Subcutaneous abdominal adipose tissue (tissue), 5 donors: ENCODE data around the gene DYRK2.
A peak's percentile ranks its signal among the peaks of the same experiment; 100 is the strongest.

Experiments used
- H3K27ac ChIP-seq: one replicate; pipeline ENCODE4 v1.7.0; 2013; ENCODE audit warnings: low read depth, mild to moderate bottlenecking, inconsistent platforms, low read length, moderate library complexity
- H3K27me3 ChIP-seq, 5 donors: one replicate each; pipeline ENCODE4 v1.7.0; 2013; ENCODE audit warnings: low read length in 5 of 5, inconsistent platforms in 1 of 5; ENCODE audit not compliant: control insufficient read depth in 5 of 5, insufficient read depth in 4 of 5
- H3K36me3 ChIP-seq, 5 donors: one replicate each; pipeline ENCODE4 v1.7.0; 2013; ENCODE audit warnings: low read length in 5 of 5; ENCODE audit not compliant: control insufficient read depth in 5 of 5, insufficient read depth in 5 of 5
- H3K4me1 ChIP-seq, 5 donors: one replicate each; pipeline ENCODE4 v1.7.0; 2013; ENCODE audit warnings: low read length in 5 of 5, mild to moderate bottlenecking in 3 of 5, moderate library complexity in 1 of 5; ENCODE audit not compliant: control insufficient read depth in 5 of 5, insufficient read depth in 5 of 5
- H3K4me3 ChIP-seq, 5 donors: one replicate each; pipeline ENCODE4 v1.7.0; 2013; ENCODE audit warnings: low read length in 5 of 5, low read depth in 1 of 5
- H3K9ac ChIP-seq, 5 donors: one replicate each; pipeline ENCODE4 v1.7.0; 2013; ENCODE audit warnings: low read length in 5 of 5, mild to moderate bottlenecking in 4 of 5, moderate library complexity in 3 of 5
- H3K9me3 ChIP-seq, 5 donors: one replicate each; pipeline ENCODE4 v1.7.0; 2013; ENCODE audit warnings: low read length in 5 of 5; ENCODE audit not compliant: control insufficient read depth in 5 of 5
- donor health status: healthy.
- donor health status: healthy.
- donor health status: healthy.
- donor health status: healthy.
- donor health status: healthy.

Gene DYRK2

DNA sequence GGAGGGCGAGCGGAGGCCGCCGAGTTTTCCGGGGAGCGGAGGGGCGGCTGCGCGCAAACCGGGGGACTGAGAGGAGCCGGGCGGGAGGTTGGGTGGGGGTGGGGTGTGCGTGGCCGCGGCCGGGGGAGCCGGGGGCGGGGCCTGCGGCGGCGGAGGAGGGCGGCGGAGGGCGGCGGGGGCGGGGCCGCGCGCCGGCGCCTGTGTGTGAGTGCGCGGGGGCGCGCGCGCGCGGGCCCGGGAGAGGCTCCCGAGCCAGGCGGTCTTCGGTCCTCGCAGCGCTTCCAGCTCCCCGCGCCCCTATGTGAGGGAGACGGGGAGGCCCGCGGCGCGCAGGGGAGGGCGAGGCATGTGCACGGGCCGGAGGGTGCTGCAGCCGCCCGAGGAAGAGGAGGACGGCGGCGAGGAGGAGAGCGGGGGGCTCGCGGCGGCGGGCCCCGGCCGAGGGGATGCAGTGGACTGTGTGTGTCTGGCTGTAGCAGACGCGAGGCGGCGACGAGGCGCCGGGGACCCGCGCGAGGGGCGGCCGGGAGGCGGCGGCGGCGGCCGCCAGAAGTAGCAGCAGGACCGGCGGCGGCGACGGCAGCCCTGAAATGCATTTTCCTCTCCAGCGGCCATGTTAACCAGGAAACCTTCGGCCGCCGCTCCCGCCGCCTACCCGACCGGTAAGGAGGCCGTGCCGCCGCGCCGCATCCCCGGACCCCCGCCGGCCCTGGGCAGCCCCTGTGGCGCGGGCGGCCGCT, at the start of gene DYRK2:
TSS of gene DYRK2 (plus strand) at position 225 of the 740 bp plus-strand sequence. CDS start at position 614, 389 bp downstream.
- H3K4me1 ChIP-seq, result peaks cover 2 to 38% (median 32%) of the 10 kb centered on the region in 5 donors
- H3K36me3 ChIP-seq, result no peaks in the 10 kb centered on the region
- peak within 1 kb of the TSS; percentile 77 to 89 (median 84) for H3K4me3 ChIP-seq
- peak within 1 kb of the TSS; percentile 70 for H3K27ac ChIP-seq
- peak within 1 kb of the TSS in 4 of 5 donors; percentile 60 to 82 (median 74) for H3K9ac ChIP-seq
- H3K27me3 ChIP-seq, result no peaks in the 10 kb centered on the region
- no peaks in the 10 kb centered on the region for H3K9me3 ChIP-seq

- Histone ChIP-seq H3K4me3 (no peak overlapping the region), H3K4me1 (no peaks in the 10 kb centered on the region), H3K27ac (no peak overlapping the region), H3K27me3 (no peaks in the 10 kb centered on the region), H3K9ac (no peak overlapping the region), H3K36me3 (no peaks in the 10 kb centered on the region), H3K9me3 (no peaks in the 10 kb centered on the region)
Measured at GRCh38 chr12:67599691-67600090, 48.9 kb upstream of the DYRK2 start.

DNA sequence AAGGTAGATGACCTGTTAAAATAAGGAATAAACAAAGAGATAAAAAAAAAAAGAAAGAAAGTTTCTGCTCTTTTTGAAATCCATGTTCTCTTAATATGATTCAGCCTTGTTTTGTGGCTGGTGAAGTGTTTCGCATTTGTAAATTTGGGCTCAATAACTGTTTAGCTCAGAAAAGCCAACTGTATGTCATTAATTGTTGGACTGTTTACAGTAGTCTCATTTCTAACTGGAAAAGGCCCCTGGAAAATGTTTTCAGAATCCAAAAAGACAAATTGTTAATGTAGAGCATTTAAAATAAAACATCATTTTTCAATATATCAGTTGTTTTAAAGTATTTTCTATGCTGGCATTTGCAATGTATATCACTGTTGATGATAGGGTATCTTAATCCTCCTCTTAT, 47.4 kb upstream of the DYRK2 start:
- no peak overlapping the region for H3K4me3 ChIP-seq
- no peak overlapping the region for H3K27ac ChIP-seq
- H3K9ac ChIP-seq, result no peak overlapping the region
- H3K27me3 ChIP-seq, result no peaks in the 10 kb centered on the region
- no peaks in the 10 kb centered on the region for H3K36me3 ChIP-seq
- no peaks in the 10 kb centered on the region for H3K4me1 ChIP-seq
- H3K9me3 ChIP-seq, result no peaks in the 10 kb centered on the region

- H3K4me3 ChIP-seq, result no peak overlapping the region
- H3K9me3 ChIP-seq, result no peaks in the 10 kb centered on the region
- no peaks in the 10 kb centered on the region for H3K27me3 ChIP-seq
- no peaks in the 10 kb centered on the region for H3K36me3 ChIP-seq
- H3K27ac ChIP-seq, result no peak overlapping the region
- no peak overlapping the region for H3K9ac ChIP-seq
- no peaks in the 10 kb centered on the region for H3K4me1 ChIP-seq
Measured at GRCh38 chr12:67609226-67609870, 39.2 kb upstream of the DYRK2 start.

- no peaks in the 10 kb centered on the region for H3K4me1 ChIP-seq
- H3K27ac ChIP-seq, result no peak overlapping the region
- no peak overlapping the region for H3K9ac ChIP-seq
- H3K9me3 ChIP-seq, result no peaks in the 10 kb centered on the region
- no peaks in the 10 kb centered on the region for H3K27me3 ChIP-seq
- no peak overlapping the region for H3K4me3 ChIP-seq
- no peaks in the 10 kb centered on the region for H3K36me3 ChIP-seq
Measured at GRCh38 chr12:67613040-67613439, 35.5 kb upstream of the DYRK2 start.

DNA sequence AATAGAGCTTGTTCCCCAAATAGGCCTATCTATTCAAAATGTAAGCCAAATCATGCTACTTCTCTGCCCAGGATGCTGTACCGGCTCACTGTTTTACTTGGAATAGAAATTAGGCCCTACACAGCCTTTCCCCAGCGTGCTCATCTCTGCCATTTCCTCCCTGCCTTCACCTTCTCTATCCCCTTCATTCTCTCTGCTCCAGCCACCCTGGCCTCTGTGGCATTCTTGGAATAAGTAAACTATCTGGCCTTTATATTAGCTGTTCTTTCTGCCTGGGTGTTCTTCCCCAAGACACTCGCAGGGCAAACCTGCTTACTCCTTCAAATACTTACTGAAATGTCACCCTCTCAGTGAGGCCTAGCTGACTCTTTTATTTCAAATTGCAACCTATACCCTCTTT, 30.9 kb upstream of the DYRK2 start:
- Histone ChIP-seq H3K4me1 (no peaks in the 10 kb centered on the region), H3K27ac (no peak overlapping the region), H3K27me3 (no peaks in the 10 kb centered on the region), H3K36me3 (no peaks in the 10 kb centered on the region), H3K9me3 (no peaks in the 10 kb centered on the region), H3K4me3 (no peak overlapping the region), H3K9ac (no peak overlapping the region)

GRCh38 chr12:67618303-67618702, 30.2 kb upstream of the DYRK2 start:
- no peak overlapping the region for H3K9ac ChIP-seq
- H3K4me1 ChIP-seq, result no peaks in the 10 kb centered on the region
- H3K4me3 ChIP-seq, result no peak overlapping the region
- no peaks in the 10 kb centered on the region for H3K27me3 ChIP-seq
- no peaks in the 10 kb centered on the region for H3K36me3 ChIP-seq
- no peaks in the 10 kb centered on the region for H3K9me3 ChIP-seq
- no peak overlapping the region for H3K27ac ChIP-seq

DNA sequence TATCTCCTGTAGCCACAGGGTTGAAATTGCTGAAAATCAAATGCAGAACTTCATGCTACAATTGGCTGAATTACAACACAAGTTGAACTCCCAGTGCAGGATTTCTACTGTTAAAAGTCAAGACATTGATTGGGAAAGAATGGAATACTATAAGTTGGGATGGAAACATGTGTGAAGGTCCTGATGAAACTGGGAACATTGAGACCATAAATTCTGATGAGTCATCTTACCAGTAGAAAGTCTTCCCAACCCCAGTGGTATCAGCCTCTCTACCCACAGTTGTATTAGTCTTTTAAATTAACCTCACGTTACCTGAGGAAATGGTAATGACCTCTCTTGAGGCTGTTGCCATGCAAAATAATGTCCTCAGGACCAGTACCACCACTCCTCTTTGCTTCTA, 27.4 kb upstream of the DYRK2 start:
- no peaks in the 10 kb centered on the region for H3K27me3 ChIP-seq

GRCh38 chr12:67621926-67622325, 26.6 kb upstream of the DYRK2 start:
- Histone ChIP-seq H3K4me3 (no peak overlapping the region), H3K4me1 (no peaks in the 10 kb centered on the region), H3K27me3 (no peaks in the 10 kb centered on the region), H3K9me3 (peaks cover 0 to 3% (median 0%) of the 10 kb centered on the region in 5 donors), H3K9ac (no peak overlapping the region), H3K36me3 (no peaks in the 10 kb centered on the region), H3K27ac (no peak overlapping the region)

More for the DNA sequence above, 27.4 kb upstream of the DYRK2 start:
- no peak overlapping the region for H3K27ac ChIP-seq
- no peak overlapping the region for H3K4me3 ChIP-seq
- no peaks in the 10 kb centered on the region for H3K36me3 ChIP-seq
- peaks cover 0 to 3% (median 0%) of the 10 kb centered on the region in 5 donors for H3K9me3 ChIP-seq
- no peaks in the 10 kb centered on the region for H3K4me1 ChIP-seq
- H3K9ac ChIP-seq, result no peak overlapping the region

- H3K4me3 ChIP-seq, result no peak overlapping the region
- H3K27me3 ChIP-seq, result no peaks in the 10 kb centered on the region
- H3K27ac ChIP-seq, result no peak overlapping the region
- no peaks in the 10 kb centered on the region for H3K36me3 ChIP-seq
- peaks cover 0 to 3% (median 0%) of the 10 kb centered on the region in 5 donors for H3K9me3 ChIP-seq
- H3K9ac ChIP-seq, result no peak overlapping the region
- H3K4me1 ChIP-seq, result no peaks in the 10 kb centered on the region
Measured at GRCh38 chr12:67623259-67623658, 25.3 kb upstream of the DYRK2 start.
